HuH-7.5 (cell line): Measurements from ENCODE around the gene TMEM184B.
"Not testable (repeated sequence)": the region's sequence is repeated elsewhere in the genome, so short reads cannot be mapped to it uniquely, and the experiment has no call there.

Source experiments
- DNase-seq: peaks from one replicate; pipeline ENCODE4 v3.0.0; 2011; ENCODE audit warnings: low spot score

Gene TMEM184B

DNA sequence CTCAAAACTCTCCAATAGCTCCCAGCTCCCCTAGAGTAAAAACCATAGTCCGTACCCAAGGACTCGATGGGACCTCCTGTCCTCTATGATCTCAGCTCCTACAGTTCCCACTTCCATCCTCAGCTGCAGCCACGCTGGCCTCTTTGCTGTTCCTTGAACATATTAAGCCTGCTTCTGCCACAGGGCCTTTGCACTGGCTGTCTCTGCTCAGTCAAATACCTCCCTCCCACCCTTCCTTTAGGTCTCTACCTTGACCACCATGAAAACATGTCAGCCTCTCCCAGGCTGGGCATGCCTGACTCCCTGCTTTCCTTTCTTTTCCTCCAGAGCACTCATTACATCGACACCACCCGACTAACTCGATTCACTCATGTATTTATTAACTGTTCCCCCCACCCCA lies 24.5 kb downstream of the TMEM184B start:
- DNase-seq = no peak

DNA sequence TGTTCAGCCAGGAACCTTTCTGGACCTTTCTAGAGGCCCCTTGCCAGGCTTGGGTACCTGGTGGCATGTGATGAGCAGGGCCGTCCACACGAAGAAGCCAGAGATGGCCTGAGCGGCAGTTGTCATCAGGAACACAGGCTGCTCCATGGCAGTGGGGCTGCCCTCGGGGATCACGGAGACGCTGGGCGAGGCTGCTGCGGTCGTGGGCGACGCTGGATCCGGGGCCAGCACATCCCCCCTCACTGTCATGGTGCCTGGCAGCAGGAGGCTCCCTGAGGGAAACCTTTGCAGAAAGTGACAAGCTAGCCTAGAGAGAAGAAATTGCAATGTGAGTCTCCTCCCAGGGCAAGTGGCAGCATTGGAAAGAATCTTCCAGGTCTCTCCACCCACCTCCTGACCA lies 25.1 kb downstream of the TMEM184B start:
- no peak for DNase-seq

DNA sequence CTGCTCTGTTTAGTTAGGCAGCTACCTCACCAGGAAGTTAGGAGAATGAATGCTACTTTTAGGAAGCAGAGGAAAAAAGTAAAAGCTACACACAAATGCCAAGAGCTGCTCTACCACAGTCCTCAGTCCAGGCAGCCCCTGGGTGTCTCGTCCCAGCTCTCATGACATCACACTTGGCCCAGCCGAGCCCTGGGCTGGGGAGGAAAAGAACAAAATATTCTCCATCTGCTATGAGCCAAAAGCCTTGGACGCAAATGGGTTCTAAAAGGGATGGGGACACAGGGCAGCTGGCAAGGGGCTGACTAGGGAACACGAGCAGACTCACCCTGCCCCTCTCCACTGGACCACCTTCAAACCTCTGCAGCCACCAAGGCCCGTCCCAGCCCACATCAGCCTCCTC lies 26.1 kb downstream of the TMEM184B start:
- no peak for DNase-seq

DNA sequence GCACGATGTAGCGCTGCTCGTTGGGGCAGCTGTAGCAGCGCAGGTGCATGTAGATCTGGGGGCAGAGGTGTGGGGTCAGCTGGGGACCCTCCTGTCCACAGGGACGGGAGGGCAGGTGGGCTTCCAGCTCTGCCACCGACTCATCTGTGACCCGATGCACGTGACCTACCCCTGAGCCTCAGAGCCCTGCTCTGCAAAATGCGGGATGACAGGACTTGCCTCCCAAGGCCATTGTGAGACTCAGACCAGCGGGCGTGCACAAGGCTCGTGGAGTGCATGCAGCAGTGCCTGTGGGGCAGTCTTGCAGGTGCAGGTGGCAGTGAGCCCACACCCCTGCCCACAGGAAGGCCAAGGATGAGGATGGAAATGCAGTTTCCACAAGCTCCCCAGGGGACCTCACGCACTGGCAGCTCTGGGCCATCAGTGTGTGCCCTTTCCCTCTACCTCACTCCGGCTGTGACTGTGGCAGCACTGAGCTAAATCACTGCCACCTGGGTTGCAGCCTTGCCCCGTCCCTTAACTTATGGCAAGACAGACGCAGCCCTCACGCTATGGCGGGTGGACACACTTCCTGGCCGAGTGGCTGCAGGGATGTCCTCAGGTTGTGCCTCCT lies 26.7 kb downstream of the TMEM184B start:
- DNase-seq = no peak

DNA sequence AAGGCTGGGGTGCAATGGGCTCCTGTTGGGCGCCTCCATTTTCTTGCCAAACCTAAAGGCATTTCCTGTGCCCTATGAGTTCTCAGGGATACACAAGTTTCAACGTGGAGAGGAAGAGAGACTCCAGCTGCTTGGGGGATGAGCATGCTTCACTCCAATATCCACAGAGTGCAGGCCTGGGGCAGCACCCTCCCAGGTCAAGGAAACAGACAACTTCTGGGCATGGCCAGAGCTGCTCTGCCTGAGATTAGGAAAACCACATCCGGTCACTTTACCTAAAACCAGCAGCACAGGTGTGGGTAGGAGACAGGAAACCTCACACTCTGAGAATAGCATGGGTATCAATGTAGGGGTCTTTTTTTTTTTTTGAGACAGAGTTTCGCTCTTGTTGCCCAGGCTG lies 28.7 kb downstream of the TMEM184B start:
- no peak for DNase-seq

DNA sequence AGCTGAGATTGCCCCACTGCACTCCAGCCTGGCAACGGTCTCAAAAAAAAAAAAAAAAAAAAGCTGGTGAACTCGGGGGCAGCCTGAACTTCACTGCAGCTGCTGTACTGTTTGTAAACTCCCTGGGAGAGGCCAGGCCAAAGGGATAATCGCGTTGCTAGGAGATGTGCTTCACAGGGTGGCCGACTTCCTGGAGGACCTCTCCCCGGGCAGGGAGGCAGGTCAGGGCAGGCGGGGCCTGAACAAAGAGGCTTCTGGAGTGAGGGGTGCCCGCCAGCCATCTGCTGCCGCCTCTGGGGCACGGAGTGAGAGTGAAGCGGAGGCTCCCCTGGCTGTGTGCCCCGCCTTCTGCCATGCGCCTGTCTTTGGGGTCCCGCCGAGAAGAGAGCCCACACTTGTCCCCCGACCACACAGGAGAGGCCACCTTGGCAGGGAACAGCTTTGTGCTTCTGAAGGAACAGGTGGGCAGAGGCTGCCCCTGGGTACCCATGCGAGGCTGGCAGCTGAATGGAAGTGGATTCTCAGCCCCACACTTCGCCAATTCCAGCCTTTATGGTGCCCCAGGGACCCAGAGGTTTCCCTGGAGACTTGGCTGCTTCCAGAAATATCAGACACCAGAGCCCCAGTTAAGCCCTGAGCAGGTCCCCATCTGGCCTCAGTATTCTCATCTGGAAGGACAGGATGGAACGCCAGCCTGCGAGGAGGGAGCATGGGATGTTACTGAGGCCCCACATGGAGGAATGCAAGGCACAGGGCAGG lies 29.6 kb downstream of the TMEM184B start:
- DNase-seq = peak; percentile 43

DNA sequence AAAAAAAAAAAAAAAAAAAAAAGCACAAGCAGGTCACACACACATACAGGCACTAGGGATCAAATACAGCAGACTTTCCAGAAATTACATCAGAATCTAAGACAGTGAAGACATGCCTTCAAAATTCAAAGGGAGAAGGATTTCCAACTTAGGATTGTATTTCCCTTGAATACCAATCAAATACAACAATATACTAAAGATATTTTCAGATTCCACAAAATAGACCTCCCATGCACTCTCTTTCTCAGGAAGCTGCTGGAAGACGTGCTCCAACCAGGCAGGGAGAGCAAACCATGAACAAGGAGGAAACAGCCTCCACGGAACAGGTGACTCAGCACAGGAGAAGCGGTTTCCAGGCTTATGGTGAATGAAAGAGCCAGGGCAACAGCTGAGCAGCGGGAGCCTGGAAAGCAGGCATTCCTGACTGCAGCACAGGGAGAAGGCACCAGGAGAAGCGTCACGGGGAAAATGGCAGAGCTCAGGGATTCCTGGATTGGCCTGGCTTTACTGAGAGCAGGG lies 32.0 kb downstream of the TMEM184B start:
- no peak for DNase-seq

DNA sequence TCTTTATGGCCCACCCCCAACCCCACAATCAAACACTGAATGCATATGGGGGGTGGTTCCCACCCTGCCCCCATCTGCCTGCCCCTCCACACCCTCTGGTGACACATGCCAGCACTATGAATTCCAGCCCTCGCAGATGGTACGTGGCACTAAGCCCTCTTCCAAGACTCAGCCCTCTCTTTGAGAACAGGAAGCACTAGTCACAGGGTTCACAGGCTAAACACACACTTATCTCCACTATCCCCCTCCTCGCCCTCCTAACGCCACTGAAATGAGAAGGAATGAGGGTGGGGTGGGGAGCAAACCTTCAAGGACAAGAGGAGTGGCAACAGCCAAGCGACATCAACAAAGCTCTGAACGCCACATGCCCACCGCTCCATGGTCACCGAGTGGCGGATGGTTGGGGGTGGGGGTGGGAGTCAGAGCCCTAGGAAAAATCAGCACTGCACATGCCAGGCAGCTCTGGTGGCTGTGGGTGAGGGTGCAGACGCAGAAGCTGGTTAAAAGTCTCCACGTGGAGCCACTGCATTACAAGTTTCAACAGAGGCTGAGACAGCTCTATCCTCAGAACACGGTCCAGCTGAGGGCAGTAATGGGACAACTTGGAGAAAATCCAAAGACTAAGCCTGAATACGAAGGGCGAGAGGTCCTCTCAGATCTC lies 33.6 kb downstream of the TMEM184B start:
- no peak for DNase-seq

DNA sequence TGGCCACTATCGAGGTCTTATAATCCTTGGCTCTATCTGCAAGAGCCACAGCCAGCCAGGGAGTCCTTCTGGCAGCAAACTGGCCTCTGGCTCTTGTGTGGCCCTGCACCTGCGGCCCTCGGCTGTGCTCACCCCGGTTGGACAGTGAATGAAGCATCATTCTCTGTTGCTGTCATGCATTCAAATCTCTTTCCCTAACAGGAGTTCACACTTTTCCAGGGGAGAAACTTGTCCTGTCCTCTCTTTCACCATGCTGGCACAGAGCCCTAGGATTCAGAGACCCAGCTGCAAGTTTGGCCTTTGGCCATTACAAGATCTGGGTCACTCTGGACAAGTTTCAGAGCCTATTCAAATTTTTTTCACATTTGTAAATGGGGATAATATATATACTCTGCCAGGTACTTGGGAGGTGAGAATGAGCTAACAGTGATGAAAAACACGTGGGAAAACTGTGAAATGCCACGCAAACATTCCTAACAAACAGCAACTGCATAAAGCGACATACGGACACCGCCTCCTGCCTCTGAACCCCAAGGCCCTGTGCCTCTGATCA lies 34.2 kb downstream of the TMEM184B start:
- no peak for DNase-seq

DNA sequence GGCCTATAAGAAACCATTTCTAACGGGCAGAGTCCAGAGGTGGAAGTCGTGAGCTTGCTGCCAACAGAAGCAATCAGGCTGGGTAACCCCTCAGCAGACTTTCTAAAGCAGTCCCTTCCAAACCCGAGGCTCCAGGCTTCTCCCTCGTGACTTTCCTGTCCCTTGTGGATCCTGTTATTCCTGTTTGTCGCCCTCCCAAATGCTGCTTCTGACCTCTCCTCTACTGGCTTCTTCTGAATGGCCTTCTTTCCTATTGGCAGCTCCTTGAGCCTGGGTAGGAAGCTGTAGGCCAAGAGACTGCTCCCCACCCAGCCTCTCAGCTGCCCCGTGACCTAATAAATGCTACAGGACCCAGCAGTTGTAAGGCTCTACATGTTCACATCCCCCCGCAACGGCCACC lies 36.0 kb downstream of the TMEM184B start:
- DNase-seq = no peak

DNA sequence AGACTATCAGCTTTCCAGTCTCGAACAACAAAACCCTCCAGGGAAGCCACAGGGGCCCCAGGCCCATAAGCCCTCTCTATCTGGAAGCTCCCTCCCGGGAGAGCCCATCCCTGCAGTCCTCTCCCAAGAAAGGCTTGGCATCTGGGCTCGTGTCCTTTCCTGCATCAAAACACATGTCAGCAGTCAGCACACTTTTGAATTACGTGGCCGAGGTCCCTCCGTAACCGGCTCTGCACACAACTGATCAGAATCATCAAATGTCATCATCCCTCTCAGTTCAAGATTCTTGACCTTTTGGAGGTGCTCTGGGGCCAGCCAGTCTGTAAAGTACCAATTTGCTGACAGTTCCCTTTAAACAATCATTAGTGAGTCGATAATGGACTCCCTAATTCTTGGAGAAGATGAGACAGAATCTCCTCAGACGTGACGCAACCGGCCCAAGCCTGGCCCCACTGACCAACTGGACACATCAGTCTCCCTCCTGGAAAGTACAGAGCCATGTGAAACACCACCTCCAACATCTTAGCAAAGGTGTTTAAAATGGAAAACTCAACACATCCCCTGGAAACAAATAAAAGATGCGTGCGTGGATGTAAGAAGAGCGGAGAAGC lies 37.5 kb downstream of the TMEM184B start:
- no peak for DNase-seq

DNA sequence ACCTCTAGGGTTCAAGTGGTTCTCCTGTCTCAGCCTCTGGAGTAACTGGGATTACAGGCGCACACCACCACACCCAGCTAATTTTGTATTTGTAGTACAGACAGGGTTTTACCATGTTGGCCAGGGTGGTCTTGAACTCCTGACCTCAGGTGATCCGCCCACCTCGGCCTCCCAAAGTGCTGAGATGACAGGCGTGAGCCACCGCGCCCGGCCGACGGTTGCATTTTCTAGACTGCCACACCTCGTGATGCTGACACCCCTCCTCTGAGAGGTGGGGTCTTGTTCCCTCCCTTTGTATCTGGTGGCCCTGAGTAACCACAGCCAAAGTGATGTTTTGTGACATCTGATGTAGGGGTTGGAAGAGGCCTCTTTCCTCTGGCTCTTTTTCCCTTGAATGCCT lies 39.0 kb downstream of the TMEM184B start:
- DNase-seq = not testable (repeated sequence)

DNA sequence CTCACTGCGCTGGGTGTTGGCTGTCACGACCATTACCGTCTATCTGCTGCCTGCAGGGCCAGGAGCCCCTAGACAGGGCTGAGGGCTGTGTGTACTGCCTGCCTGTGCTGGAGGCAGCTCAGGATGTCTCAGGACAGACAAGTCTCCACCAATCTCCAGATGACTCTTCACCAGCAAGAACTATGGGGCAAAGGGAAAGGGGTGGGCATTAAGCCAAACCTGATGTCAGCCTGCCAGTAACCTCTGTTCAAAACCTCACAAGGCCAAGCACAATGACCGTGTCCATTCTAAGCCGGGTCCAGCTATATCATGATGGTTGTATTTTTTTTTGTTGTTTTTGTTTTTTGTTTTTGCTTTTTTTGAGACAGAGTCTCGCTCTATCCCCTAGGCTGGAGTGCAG lies 39.4 kb downstream of the TMEM184B start:
- no peak for DNase-seq

DNA sequence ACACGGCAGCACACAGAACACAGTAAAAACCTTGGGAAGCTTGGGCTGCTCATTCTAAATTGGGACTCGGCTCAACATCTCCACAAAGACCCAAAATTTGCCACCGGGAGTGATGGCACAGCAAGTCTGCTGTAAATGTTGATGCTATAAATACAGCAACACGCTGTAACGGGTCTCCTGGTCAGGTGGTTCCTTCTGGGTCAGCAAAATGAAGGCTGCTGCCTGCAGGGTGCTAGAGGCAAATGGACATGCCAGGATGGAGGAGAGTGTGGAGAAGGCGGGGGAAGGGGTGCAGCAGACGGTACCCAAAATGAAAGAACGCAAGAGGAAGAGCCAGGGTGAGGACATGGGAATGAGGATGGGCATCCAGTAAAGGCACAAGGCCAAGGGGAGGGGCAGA lies 40.6 kb downstream of the TMEM184B start:
- DNase-seq = no peak

DNA sequence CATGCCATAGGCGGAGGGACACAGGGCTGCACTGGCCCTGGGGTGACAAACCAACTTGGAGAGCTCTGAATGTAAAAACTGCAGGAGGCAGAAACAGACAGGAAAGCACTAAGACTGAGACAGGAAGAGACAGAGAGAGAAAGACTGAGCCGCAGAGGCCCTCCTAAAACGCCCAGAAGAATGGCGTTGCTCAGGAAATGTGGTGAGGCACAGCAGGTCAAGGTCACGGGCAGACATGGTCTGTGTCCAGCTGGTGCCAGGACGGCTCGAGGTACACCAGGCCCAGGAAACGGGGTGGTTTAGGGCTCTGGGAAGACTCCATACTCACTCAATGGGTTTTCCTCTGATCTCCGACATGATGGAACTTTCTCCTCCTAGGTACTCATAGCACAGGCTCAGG lies 41.9 kb downstream of the TMEM184B start:
- no peak for DNase-seq

DNA sequence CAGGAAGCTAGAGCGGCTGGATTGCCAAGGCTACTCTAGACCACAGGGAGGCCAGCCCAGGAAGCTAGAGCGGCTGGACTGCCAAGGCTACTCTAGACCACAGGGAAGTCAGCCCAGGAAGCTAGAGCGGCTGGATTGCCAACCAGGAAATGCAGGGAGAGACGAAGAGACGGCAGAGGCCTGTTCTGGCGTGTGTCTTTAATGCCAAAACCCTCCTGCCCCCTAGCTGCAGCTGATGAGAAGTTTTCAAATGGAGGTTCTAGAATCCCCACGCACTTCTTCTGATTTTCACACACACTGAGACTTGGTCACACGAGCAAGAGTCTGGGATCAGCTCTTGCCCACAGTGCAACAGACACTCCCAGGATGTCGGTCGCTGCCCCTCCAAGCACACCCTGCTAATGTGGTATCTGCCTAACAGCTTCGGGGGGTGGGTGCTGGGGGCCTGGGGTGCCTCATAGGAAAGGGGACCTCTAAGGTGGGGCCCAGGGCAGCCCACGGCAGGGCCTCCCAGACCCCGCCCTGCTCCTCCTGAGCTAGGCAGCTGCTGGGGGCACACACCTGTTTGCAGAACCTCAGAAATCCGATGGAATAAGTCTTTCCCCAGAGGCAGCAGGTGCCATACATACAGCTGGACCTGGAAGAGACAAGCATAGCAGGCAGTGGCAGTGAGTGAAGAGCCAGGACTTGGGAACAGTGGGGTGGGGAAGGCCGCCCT lies 42.5 kb downstream of the TMEM184B start:
- DNase-seq = peak; percentile 63

DNA sequence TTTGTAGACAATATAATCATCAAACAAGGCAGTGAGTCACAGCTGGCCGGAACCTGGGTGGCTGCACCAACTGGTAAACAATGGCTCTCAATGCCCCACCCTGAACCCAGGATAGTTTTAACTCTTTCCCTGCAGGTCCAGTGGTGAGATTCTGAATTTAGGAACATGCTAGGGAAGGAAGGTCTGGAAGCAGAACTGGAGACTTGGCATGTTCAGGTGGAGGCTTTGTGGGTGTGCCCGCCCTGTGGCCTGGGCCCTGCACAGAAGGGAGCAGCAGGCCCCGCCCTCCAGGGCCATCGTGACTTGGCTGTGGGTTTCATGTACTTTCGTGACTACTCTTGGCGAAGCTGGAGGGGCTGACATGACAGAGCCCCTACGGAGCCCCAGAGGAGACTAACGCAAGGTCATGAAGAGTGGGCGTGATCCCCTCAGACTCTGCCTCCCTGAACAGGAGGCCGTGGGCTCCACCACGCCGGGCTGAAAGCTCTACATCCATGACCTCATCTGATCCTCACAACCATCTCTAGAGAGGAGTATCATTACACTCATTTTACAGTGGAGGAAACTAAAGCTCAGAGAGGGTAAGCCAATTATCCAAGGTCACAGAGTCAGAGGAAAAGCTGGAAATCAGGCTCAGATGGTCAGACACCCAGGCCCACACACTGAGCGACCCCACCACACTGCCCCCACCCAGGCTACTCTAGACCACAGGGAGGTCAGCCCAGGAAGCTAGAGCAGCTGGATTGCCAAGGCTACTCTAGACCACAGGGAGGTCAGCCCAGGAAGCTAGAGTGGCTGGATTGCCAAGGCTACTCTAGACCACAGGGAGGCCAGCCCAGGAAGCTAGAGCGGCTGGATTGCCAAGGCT lies 43.7 kb downstream of the TMEM184B start:
- no peak for DNase-seq

DNA sequence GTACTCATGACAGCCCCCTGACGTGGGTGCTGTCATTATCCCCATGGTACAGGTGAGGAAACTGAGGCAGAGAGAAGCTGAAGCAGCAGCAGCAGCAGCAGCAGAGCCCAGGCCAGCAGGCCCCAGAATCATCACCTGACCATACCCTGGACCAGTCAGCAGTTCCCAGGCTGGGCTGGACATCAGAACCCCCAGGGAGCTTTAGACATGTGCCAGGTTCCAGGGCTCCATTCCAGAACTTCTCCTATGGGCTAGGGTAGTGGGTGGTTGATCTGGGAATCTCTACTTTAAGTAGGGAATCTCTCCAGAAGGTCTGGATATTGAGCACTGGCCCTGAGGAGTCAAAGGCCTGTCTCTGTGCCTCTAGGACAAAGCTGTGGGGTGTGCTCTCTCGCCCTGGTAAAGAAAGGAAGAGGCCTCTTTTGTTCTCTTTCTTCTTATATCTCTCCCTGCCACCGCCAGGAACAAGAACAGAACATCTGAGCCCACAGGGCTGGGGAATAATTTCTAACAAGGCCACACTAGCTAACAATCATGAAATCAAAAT lies 44.4 kb downstream of the TMEM184B start:
- no peak for DNase-seq

DNA sequence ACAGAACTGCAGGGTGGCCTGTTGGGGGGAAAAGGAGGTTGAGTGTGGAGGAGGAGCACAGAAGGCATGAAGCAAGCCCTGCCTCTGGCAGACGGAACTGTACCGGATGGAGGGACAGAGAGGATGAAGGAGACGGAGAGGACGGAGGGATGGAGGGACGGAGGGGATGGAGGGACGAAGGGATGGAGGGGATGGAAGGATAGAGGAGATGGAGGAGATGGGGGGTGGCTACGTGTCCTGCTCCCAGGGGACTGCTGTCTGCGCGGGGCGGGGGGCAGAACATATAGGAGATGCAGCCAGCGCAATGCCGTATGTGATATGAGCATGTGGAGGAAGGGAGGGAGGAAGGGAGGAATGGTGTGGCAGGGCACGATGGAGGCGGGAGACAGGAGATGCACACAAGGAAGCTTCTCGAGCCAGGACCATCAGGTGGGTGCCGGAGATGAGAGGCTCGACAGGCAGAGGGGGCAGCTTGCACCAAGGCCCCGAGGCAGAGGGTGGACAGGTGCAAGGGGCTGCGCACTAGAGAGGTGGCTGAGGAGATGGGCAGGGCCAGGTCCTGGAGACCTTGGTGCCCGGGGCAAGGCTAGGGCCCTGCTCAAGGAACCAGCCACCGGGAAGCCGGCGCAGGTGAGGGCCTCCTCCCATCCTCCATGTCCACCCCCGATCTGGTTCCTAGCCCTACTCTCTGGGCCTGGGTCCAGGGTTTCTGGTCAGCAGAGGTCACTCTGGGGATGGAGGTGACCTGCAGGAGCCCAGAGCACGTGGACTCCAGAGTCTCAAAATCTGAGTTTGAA lies 45.8 kb downstream of the TMEM184B start:
- no peak for DNase-seq
